HG02678 (cell line): ENCODE data around the gene NOL9.

Source experiments
- ATAC-seq: cut with Tn5 transposase; IDR thresholded peaks from one replicate; pipeline ENCODE4 v1.9.1; 2021; ENCODE audit warnings: mild to moderate bottlenecking, moderate library complexity; ENCODE audit not compliant: unreplicated experiment

The NOL9 gene

GRCh38 chr1:6491966-6492365 is 62.3 kb downstream of the NOL9 start:
- no peak for ATAC-seq

- no peak for ATAC-seq
These were observed 62.8 kb downstream of the NOL9 start, which contains the start of gene PLEKHG5 for GRCh38 chr1:6491480-6491962. Gene PLEKHG5, minus strand, starts transcription at chr1:6491667. Its CDS starts 14,096 bp downstream, at chr1:6477571.

GRCh38 chr1:6491081-6491449 is 63.2 kb downstream of the NOL9 start:
- ATAC-seq: no peak

- peak; percentile 46 for ATAC-seq
These were observed 63.9 kb downstream of the NOL9 start for GRCh38 chr1:6490181-6491080.

GRCh38 chr1:6489799-6490180 is 64.5 kb downstream of the NOL9 start:
- ATAC-seq: peak; percentile 61

GRCh38 chr1:6489383-6489765 is 64.9 kb downstream of the NOL9 start:
- no peak for ATAC-seq

GRCh38 chr1:6488602-6489382 is 65.5 kb downstream of the NOL9 start:
- ATAC-seq: no peak

GRCh38 chr1:6487804-6488484 is 66.4 kb downstream of the NOL9 start:
- no peak for ATAC-seq

- peak; percentile 47 for ATAC-seq
These were observed 67.8 kb downstream of the NOL9 start for GRCh38 chr1:6486433-6487011.

- no peak for ATAC-seq
These were observed 68.9 kb downstream of the NOL9 start for GRCh38 chr1:6485168-6486101.

- no peak for ATAC-seq
These were observed 69.5 kb downstream of the NOL9 start for GRCh38 chr1:6484826-6485167.

GRCh38 chr1:6483761-6484117 is 70.6 kb downstream of the NOL9 start:
- ATAC-seq: no peak

GRCh38 chr1:6483017-6483760 is 71.1 kb downstream of the NOL9 start:
- ATAC-seq: no peak

GRCh38 chr1:6481820-6482219 is 72.5 kb downstream of the NOL9 start:
- no peak for ATAC-seq

GRCh38 chr1:6477039-6477820 is 77.1 kb downstream of the NOL9 start:
- no peak for ATAC-seq

- no peak for ATAC-seq
These were observed 77.8 kb downstream of the NOL9 start for GRCh38 chr1:6476483-6476882.

GRCh38 chr1:6475381-6476133 is 78.8 kb downstream of the NOL9 start:
- no peak for ATAC-seq

GRCh38 chr1:6474815-6475282 is 79.5 kb downstream of the NOL9 start:
- ATAC-seq: no peak
